Activated naive CD4-positive, alpha-beta T cell treated with anti-CD3 and anti-CD28 coated beads, Interleukin-2, amount 10 ng/mL, durations not matched to agents 7 days and 5 days (primary cell): Measurements from ENCODE around the gene ARMC9.

Source experiments
- CTCF ChIA-PET: fragments of 350-600 bp; sonication (Branson Sonifier 250); formaldehyde crosslinking; loops from one replicate; lab custom pipeline; 2021; ENCODE audit warnings: antibody characterized with exemption; lab: Charles Lee
- DNase-seq: peaks from one replicate; pipeline ENCODE4 v3.0.0-alpha.2; 2020
- H3K27ac Mint-ChIP-seq: one replicate; pipeline ENCODE4 v1.8.0; 2021; ENCODE audit warnings: mild to moderate bottlenecking, moderate library complexity, mixed read lengths
- H3K27me3 Mint-ChIP-seq: one replicate; pipeline ENCODE4 v1.8.0; 2021; ENCODE audit warnings: mild to moderate bottlenecking, mixed read lengths
- H3K36me3 Mint-ChIP-seq: one replicate; pipeline ENCODE4 v1.8.0; 2021; ENCODE audit warnings: mixed read lengths
- H3K4me1 Mint-ChIP-seq: one replicate; pipeline ENCODE4 v1.8.0; 2021; ENCODE audit warnings: mixed read lengths
- H3K4me3 Mint-ChIP-seq: one replicate; pipeline ENCODE4 v1.8.0; 2021; ENCODE audit warnings: mild to moderate bottlenecking, moderate library complexity, mixed read lengths
- H3K9me3 Mint-ChIP-seq: one replicate; pipeline ENCODE4 v1.8.0; 2021; ENCODE audit warnings: mixed read lengths

The ARMC9 gene

DNA sequence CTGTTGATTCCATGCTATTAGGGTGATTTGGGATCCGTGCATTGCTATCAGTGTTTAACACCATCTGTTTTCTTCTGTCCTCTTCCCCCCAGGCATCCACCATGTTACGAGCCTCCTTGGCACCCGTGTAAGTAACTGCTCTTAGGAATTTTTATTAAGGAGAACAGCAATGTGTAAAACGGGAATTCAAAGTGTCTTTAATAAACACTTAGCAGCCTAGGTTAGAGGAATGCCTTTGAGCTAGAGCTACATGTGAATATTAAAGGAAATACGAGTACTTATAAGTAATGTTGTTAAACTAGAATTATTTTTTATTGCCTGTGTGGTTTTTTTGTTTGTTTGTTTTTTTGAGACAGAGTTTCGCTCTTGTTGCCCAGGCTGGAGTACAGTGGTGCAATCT is 58.1 kb downstream of the ARMC9 start:
- H3K4me1 Mint-ChIP-seq, result peaks cover 13% of the 10 kb centered on the region
- H3K36me3 Mint-ChIP-seq, result no peaks in the 10 kb centered on the region
- CTCF ChIA-PET, result no interaction called here

DNA sequence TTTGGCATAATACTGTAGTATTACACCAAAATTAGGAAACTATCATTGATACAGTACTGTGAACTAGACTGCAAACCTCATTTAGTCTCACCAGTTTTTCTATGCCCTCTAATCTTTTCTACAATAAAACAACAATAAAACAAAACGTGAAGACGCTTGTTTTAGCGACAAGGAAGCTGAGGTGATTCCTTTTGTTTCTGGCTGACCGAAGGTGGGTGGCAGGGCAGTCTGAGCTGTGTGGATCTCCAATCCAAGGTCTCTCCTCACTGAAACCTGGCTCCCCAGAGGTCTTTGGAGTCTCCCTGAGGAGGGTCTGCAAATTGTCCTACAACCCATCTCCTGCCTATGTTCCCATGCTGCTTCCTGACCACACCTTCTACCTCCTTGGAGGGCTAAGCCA is 59.3 kb downstream of the ARMC9 start:
- no peak for DNase-seq

More for the DNA sequence above, 58.1 kb downstream of the ARMC9 start:
- H3K9me3 Mint-ChIP-seq, result no peaks in the 10 kb centered on the region
- H3K27ac Mint-ChIP-seq, result no peak overlapping the region
- no peak for DNase-seq
- H3K4me3 Mint-ChIP-seq, result no peak overlapping the region
- H3K27me3 Mint-ChIP-seq, result peaks cover 60% of the 10 kb centered on the region

DNA sequence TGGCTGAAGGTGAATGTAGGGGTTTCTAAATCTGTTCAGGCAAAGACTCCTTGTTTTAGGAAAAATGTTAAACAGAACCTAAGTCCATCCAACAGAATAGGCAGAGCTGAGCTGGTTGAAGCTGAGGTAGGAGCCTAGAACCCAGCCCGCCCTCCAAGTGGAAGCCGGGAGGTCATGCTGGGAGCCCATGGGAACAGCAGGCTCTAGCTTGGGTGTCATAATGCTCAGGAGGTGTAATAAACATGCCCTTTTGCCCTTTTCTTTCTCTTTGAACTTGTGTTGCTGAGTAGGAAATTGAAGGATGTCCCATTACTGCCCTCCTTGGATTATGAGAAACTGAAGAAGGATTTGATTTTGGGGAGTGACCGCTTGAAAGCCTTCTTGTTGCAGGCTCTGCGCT is 60.3 kb downstream of the ARMC9 start:
- Mint-ChIP-seq H3K4me3 (no peak overlapping the region), H3K9me3 (no peaks in the 10 kb centered on the region), H3K27me3 (peaks cover 72% of the 10 kb centered on the region), H3K27ac (no peak overlapping the region), H3K36me3 (no peaks in the 10 kb centered on the region), H3K4me1 (peaks cover 13% of the 10 kb centered on the region)
- CTCF ChIA-PET, result no interaction called here
- no peak for DNase-seq

More for the DNA sequence above, 59.3 kb downstream of the ARMC9 start:
- H3K9me3 Mint-ChIP-seq, result no peaks in the 10 kb centered on the region
- peaks cover 13% of the 10 kb centered on the region for H3K4me1 Mint-ChIP-seq
- CTCF ChIA-PET, result no interaction called here
- peaks cover 73% of the 10 kb centered on the region for H3K27me3 Mint-ChIP-seq
- H3K27ac Mint-ChIP-seq, result peak overlapping the region; percentile 68
- H3K4me3 Mint-ChIP-seq, result no peak overlapping the region
- H3K36me3 Mint-ChIP-seq, result no peaks in the 10 kb centered on the region

DNA sequence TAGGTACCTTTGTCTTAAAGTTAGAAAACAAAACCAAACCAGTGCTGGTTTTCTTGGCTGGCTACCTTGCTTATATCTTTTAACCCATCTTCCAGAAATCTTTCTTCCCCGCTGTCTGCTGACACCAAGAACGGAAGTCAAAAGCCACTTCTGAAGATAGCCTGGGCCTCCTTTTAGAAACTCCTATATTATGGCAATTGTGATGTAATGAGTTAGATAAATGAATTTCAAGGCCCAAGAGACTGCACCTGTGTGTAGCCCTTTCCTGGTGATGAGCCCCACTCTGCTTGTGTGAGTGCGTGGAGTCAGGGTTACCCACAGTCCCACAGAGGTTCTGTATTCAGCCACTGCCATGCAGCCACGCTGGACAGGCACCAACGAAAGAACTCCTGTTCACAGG is 60.7 kb downstream of the ARMC9 start:
- peaks cover 69% of the 10 kb centered on the region for H3K27me3 Mint-ChIP-seq
- DNase-seq, result peak; percentile 28
- H3K36me3 Mint-ChIP-seq, result no peaks in the 10 kb centered on the region
- CTCF ChIA-PET, result no interaction called here
- no peak overlapping the region for H3K27ac Mint-ChIP-seq
- peaks cover 13% of the 10 kb centered on the region for H3K4me1 Mint-ChIP-seq
- no peaks in the 10 kb centered on the region for H3K9me3 Mint-ChIP-seq
- H3K4me3 Mint-ChIP-seq, result no peak overlapping the region

DNA sequence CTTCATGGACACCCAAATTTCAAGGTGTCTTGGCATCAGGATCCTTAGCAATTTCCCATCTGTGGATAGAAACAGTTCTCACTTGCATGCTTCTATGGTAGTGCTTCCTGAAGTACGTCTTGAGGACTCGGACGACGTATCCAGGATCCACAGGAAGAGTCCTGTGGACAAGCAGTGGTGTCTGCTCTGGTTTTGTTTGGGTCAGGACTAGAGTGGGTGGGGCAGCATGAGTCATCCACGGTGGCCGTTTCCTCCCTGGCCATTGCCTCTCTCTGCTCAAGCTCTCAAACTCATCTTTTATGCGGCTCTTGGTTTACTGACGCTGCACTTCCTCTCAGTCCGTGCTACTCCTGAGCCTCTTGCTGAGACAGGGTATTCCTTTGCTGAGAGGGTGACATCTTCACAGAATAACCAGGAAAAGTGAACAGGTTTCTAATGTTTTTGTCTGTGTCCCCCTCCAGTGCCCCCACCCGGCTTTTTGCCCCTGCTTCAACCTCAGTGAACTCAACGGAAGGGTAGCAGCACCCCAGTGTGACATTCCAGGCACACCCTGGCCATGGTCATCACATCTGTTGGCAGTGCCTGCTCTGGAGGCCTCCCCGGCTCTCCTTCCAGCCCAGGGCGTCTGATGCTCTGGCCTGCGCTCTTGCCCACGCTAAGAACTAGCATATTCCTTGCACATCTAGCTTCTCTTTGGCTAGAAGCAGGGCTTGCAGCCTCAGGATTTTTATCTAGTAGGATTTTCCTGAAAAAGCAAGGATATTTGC is 62.2 kb downstream of the ARMC9 start:
- H3K27me3 Mint-ChIP-seq, result peaks cover 69% of the 10 kb centered on the region
- H3K9me3 Mint-ChIP-seq, result no peaks in the 10 kb centered on the region
- no peak for DNase-seq
- no peaks in the 10 kb centered on the region for H3K36me3 Mint-ChIP-seq
- no peak overlapping the region for H3K4me3 Mint-ChIP-seq
- no peak overlapping the region for H3K27ac Mint-ChIP-seq
- CTCF ChIA-PET, result no interaction called here
- peaks cover 13% of the 10 kb centered on the region for H3K4me1 Mint-ChIP-seq

DNA sequence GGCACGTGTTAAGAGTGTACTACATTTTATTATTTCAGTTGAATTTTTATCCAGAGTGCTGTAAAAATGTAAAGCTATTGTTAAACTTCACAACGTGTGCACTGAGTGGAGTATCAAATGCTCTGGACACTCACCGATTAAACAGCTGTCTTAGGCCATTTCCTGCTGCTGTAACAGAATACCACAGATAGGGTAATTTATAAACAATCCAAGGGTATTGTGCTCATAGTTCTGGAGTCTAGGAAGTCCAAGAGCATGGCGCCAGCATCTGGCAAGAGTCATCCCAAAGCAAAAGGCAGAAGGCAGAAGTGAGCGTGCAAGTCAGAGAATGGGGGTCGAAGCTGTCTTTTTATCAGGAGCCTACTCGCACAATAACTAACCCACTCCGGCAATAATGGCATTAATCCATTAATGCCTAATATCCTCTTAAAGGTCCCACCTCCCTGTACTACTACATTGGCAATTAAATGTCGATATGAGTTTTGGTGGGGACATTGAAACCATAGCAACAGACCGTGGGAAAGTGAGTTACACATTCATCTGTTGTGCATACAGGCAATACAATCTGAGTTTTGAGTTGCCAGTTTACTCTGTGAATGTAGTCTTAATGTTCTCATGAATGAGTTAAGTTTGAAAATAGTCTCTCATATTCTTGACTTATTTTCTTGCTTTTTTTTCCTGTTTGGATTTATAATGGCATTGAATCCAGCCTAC is 64.8 kb downstream of the ARMC9 start:
- Mint-ChIP-seq H3K27ac (no peak overlapping the region), H3K4me3 (no peak overlapping the region), H3K9me3 (no peaks in the 10 kb centered on the region), H3K27me3 (peaks cover 46% of the 10 kb centered on the region), H3K36me3 (no peaks in the 10 kb centered on the region), H3K4me1 (peaks cover 13% of the 10 kb centered on the region)
- CTCF ChIA-PET, result no interaction called here
- no peak for DNase-seq

DNA sequence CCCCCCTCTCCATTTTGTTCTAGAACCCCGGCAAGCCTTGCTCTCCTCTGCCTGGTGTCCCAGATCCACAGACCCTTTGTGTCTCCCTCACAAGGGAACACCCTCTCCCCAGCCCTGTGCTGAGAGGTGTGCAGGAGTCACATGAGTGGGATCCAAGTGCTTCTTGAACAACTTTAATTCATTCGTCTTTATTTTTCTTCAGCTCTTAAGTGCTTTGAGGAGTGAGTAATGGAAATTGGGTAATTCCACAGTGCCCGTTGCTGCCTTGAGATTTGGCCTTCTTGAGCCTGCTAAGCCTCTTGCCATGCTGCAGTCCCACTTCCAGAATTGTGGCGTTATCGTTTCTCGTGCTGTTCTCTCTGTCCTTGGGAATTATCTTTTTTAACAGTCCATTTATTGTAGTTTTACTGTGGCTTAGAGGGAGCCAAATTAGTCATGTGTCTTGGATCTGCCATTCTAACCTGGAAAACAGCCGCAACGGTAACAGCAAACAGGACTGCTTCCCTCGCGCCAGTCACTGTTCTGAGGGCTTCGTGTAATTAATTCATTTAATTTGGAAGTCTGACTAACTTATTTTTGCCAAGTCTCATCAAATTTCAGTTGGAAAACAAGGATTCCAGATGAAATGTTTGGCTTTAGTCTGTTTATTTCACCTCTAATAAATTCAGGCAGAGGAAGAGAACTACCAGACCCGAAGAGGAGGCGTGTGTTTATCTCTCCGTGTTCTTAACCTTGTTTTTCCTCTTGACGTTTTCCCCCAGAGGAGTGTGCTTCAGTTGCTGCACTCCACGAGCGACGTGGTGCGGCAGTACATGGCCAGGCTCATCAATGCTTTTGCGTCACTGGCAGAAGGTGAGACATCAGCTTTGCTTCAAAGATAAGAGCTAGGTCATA is 72.0 kb downstream of the ARMC9 start:
- H3K9me3 Mint-ChIP-seq, result no peaks in the 10 kb centered on the region
- H3K27me3 Mint-ChIP-seq, result no peaks in the 10 kb centered on the region
- CTCF ChIA-PET, result no interaction called here
- DNase-seq, result no peak
- no peaks in the 10 kb centered on the region for H3K4me1 Mint-ChIP-seq
- H3K27ac Mint-ChIP-seq, result no peak overlapping the region
- no peak overlapping the region for H3K4me3 Mint-ChIP-seq
- H3K36me3 Mint-ChIP-seq, result no peaks in the 10 kb centered on the region

DNA sequence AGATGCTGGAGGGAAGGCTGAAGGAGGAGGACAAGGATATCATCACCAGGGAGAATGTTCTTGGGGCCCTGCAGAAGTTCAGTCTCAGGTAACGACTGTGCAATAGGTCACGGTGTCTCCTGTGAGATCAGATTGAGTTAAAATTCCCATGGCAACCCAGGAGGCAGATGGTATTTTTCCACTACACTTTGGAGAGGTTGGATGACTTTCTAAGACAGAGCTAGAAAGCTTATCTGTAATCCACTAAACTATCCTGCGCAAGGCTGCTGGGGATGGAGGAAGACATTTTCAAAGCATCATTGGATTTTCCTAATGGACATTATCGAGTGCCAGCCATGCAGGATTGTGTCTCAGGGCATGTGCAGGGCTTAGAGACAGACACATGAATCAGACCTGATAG is 74.6 kb downstream of the ARMC9 start:
- Mint-ChIP-seq H3K27me3 (no peaks in the 10 kb centered on the region), H3K4me3 (no peak overlapping the region)
- CTCF ChIA-PET, result no interaction called here

DNA sequence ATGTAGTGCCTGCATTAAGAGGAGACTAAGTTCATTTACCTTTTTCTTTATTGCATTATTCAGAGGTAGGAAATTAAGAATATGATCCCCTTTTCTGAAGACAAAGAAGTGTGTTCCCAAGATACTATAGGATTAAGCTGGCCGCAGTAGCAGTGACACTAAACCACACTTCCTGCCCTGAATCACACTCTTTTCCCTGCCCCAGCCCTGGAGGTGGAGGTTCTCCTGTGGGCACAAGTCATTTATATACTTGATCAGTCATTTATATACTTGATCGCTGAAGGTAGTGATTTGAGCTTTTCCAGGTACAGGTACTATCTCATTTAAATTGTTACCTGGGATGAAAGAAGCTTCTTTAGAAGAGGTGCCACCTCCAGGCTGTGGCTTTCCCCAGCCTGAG is 78.6 kb downstream of the ARMC9 start:
- H3K4me1 Mint-ChIP-seq, result no peaks in the 10 kb centered on the region
- DNase-seq, result no peak
- H3K27ac Mint-ChIP-seq, result no peak overlapping the region
- H3K27me3 Mint-ChIP-seq, result peaks cover 7% of the 10 kb centered on the region
- no peak overlapping the region for H3K4me3 Mint-ChIP-seq
- H3K9me3 Mint-ChIP-seq, result no peaks in the 10 kb centered on the region
- no peaks in the 10 kb centered on the region for H3K36me3 Mint-ChIP-seq
- CTCF ChIA-PET, result interaction anchor here (0.6 kb wide), 1 partner anchor 1211 kb away, joined by 3 read pairs; no protein-coding TSS in a partner anchor

More for the DNA sequence above, 74.6 kb downstream of the ARMC9 start:
- no peaks in the 10 kb centered on the region for H3K4me1 Mint-ChIP-seq
- no peak for DNase-seq
- H3K36me3 Mint-ChIP-seq, result no peaks in the 10 kb centered on the region
- H3K27ac Mint-ChIP-seq, result no peak overlapping the region
- H3K9me3 Mint-ChIP-seq, result no peaks in the 10 kb centered on the region

DNA sequence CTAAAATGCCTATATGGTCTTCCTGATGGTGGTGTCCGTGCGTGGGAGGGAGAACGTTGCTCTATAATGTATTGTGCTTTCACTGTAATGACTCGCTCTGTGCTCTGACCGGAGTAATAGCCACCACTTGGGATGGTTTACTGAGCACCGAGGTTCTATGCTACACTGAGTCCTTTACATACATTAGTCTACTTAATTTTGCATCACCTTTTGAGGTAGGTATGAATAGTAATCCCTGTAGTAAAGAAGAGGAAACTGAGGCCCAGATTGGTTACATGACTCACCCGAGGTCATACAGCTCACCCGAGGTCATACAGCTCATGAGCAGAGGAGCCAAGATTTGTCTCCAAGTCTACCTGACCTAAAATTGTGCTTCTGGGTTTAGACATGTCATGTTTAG is 79.5 kb downstream of the ARMC9 start:
- no peaks in the 10 kb centered on the region for H3K36me3 Mint-ChIP-seq
- DNase-seq, result no peak
- H3K4me1 Mint-ChIP-seq, result no peaks in the 10 kb centered on the region
- H3K4me3 Mint-ChIP-seq, result no peak overlapping the region
- CTCF ChIA-PET, result no interaction called here
- H3K27me3 Mint-ChIP-seq, result peaks cover 7% of the 10 kb centered on the region
- H3K9me3 Mint-ChIP-seq, result no peaks in the 10 kb centered on the region
- no peak overlapping the region for H3K27ac Mint-ChIP-seq

DNA sequence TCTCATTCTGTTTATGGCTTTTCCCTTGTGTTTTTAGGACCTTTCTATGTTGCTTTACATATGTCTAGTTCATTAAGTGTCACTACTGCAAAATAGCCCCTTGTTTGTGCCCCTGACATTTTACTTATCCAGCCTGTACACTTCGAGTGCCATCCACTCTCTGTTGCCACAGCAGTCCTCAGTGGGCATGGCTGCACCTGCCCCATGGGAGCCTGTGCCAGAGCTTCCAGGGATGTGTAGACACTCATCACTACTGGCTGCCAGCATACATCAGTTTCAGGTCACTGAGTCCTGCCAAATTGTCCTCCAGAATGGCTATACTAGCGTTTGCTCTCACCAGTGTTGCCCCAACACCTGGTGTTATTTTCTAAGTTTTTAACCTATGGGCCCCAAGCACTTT is 80.4 kb downstream of the ARMC9 start:
- CTCF ChIA-PET, result interaction anchor here (0.7 kb wide), 1 partner anchor 289 kb away, joined by 3 read pairs; no protein-coding TSS in a partner anchor
- Mint-ChIP-seq H3K27me3 (peaks cover 7% of the 10 kb centered on the region), H3K9me3 (no peaks in the 10 kb centered on the region), H3K27ac (no peak overlapping the region), H3K4me3 (no peak overlapping the region), H3K4me1 (no peaks in the 10 kb centered on the region), H3K36me3 (no peaks in the 10 kb centered on the region)
- no peak for DNase-seq

DNA sequence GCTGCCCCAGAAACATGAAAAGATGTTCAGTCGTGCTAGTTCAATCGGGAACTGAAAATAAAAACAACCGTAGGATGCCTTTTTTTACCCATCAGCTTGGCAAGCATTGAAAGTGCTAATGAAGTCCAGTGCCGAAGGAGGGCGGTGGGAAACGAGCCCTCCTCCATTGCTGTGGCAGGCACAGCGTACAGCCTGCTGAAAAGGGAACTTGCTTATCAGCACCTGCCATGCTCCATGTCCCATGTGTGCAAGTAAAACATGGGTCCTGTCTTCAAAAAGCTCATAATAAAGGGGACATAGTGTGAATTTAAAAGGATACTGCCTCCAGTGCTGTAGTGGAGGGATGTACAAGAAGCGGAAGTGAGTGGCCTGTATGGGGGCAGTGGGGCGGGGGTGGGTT is 82.4 kb downstream of the ARMC9 start:
- H3K4me3 Mint-ChIP-seq, result no peak overlapping the region
- H3K9me3 Mint-ChIP-seq, result no peaks in the 10 kb centered on the region
- CTCF ChIA-PET, result interaction anchor here (1.1 kb wide), 1 partner anchor 54 kb away, joined by 4 read pairs; no protein-coding TSS in a partner anchor
- no peak overlapping the region for H3K27ac Mint-ChIP-seq
- H3K27me3 Mint-ChIP-seq, result peaks cover 7% of the 10 kb centered on the region
- H3K36me3 Mint-ChIP-seq, result no peaks in the 10 kb centered on the region
- H3K4me1 Mint-ChIP-seq, result no peaks in the 10 kb centered on the region
- no peak for DNase-seq

DNA sequence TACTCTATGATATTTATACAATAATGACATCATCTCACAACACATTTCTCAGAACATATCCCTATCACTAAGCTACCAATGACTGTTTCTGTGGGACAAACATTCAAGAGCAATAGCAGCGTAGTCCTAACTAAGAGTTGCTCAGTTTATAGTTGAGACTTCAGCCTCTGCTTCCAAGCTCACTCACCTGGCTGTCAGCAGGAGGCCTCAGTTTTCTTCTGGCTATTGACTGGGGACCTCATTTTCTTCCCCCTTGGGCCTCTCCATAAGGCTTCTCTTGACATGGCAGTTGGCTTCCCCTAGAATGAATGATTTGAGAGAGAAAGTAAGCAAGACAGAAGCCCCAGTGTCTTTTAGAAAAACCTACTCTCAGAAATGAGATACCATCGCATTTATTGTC is 85.9 kb downstream of the ARMC9 start:
- Mint-ChIP-seq H3K27ac (no peak overlapping the region), H3K9me3 (no peaks in the 10 kb centered on the region), H3K4me1 (no peaks in the 10 kb centered on the region), H3K36me3 (no peaks in the 10 kb centered on the region), H3K27me3 (peaks cover 7% of the 10 kb centered on the region), H3K4me3 (no peak overlapping the region)
- CTCF ChIA-PET, result no interaction called here
- no peak for DNase-seq

DNA sequence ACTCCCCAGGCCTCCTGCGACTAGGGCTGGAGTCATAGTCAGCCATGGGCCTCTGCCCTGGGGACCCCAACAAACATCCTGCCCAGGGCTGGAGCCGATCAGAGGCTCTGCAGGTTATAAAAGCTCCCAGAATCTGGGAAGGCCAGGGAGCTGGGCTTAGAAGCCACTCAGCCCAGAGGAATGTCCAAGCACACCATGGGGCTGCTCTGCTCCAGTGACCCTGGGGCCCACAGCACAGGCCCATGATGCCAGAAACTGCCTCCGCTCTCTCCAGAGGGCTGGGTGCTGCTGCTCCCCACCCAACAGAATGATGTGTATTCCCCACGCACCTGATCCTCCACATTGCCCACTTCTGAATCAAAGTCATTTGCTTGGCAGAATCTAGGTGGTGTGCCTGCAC is 88.5 kb downstream of the ARMC9 start:
- H3K4me1 Mint-ChIP-seq, result no peaks in the 10 kb centered on the region
- H3K27me3 Mint-ChIP-seq, result no peaks in the 10 kb centered on the region
- DNase-seq, result no peak
- H3K36me3 Mint-ChIP-seq, result no peaks in the 10 kb centered on the region
- H3K9me3 Mint-ChIP-seq, result no peaks in the 10 kb centered on the region
- H3K27ac Mint-ChIP-seq, result no peak overlapping the region
- H3K4me3 Mint-ChIP-seq, result no peak overlapping the region
- CTCF ChIA-PET, result interaction anchor here (1.7 kb wide), 1 partner anchor 10 kb away, joined by 4 read pairs; no protein-coding TSS in a partner anchor
